C4-2B (cell line): ENCODE data around the gene CHD2.

Source experiments
- ZFX ChIP-seq: fragments of 450-650 bp; IDR thresholded peaks from 2 replicates; pipeline ENCODE4 v1.6.1; 2017
- TF ChIP-seq, protein P1 (sequence below): fragments of 450-650 bp; conservative IDR thresholded peaks from 2 replicates; pipeline ENCODE4 v1.5.1; 2017; ENCODE audit warnings: mild to moderate bottlenecking

GRCh38 chr15:93028632-93029213 is 128.6 kb downstream of the CHD2 start:
- TF ChIP-seq, protein P1, sequence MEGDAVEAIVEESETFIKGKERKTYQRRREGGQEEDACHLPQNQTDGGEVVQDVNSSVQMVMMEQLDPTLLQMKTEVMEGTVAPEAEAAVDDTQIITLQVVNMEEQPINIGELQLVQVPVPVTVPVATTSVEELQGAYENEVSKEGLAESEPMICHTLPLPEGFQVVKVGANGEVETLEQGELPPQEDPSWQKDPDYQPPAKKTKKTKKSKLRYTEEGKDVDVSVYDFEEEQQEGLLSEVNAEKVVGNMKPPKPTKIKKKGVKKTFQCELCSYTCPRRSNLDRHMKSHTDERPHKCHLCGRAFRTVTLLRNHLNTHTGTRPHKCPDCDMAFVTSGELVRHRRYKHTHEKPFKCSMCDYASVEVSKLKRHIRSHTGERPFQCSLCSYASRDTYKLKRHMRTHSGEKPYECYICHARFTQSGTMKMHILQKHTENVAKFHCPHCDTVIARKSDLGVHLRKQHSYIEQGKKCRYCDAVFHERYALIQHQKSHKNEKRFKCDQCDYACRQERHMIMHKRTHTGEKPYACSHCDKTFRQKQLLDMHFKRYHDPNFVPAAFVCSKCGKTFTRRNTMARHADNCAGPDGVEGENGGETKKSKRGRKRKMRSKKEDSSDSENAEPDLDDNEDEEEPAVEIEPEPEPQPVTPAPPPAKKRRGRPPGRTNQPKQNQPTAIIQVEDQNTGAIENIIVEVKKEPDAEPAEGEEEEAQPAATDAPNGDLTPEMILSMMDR: no peak
- TF ChIP-seq ZFX: no peak
